ENCODE measurements around the gene BIRC3.

Gene BIRC3

DNA sequence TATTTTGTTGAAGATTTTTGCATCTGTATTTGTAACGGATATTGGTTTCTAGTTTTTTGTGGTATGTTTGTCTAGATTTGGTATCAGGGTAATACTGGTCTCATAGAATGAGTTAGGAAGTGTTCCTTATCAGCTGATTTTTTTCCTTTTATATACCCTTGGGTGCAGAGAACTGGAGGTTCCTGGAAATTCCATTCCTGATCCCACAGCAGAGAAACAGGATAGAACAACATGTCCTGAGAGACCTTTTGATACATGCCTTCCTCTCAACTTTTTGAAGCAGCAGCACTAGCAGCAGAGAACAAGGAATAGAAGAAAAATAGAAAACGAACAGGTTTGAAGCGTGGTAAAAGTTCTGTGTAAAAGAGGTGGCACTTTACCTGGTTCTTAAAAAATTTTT is 66.6 kb downstream of the BIRC3 start:
- no peak overlapping the region for H3K4me3 ChIP-seq (ENCODE audit: low read depth, low read length)
- TF ChIP-seq CTCF (IDR thresholded peaks at IDR 0.05; ENCODE audit: insufficient read depth, low read depth, low read length, missing control alignments), result no peak
- no peak for DNase-seq (ENCODE audit: low read depth)

- no peak for DNase-seq (ENCODE audit: low read depth)
- TF ChIP-seq CTCF (IDR thresholded peaks at IDR 0.05; ENCODE audit: insufficient read depth, low read depth, low read length, missing control alignments), result no peak
Measured at GRCh38 chr11:102384419-102385079, 67.3 kb downstream of the BIRC3 start.

GRCh38 chr11:102385085-102386007 is 68.1 kb downstream of the BIRC3 start:
- H3K4me3 ChIP-seq (ENCODE audit: low read depth, low read length), result no peak overlapping the region
- TF ChIP-seq CTCF (IDR thresholded peaks at IDR 0.05; ENCODE audit: insufficient read depth, low read depth, low read length, missing control alignments), result no peak
- DNase-seq (ENCODE audit: low read depth), result no peak

More at GRCh38 chr11:102384419-102385079, 67.3 kb downstream of the BIRC3 start:
- H3K4me3 ChIP-seq (ENCODE audit: low read depth, low read length), result no peak overlapping the region

- no peak overlapping the region for H3K4me3 ChIP-seq (ENCODE audit: low read depth, low read length)
- DNase-seq (ENCODE audit: low read depth), result no peak
- TF ChIP-seq CTCF (IDR thresholded peaks at IDR 0.05; ENCODE audit: insufficient read depth, low read depth, low read length, missing control alignments), result no peak
Measured at GRCh38 chr11:102386136-102386734, 69.0 kb downstream of the BIRC3 start.

GRCh38 chr11:102387043-102387781 is 69.9 kb downstream of the BIRC3 start:
- DNase-seq (ENCODE audit: low read depth), result no peak
- no peak overlapping the region for H3K4me3 ChIP-seq (ENCODE audit: low read depth, low read length)
- TF ChIP-seq CTCF (IDR thresholded peaks at IDR 0.05; ENCODE audit: insufficient read depth, low read depth, low read length, missing control alignments), result no peak

Data from GM12865 (cell line).